ENCODE results near the gene C1orf21. TPM values are rescaled to one million over a fixed set of nuclear protein-coding genes. Genes with fewer than 3 reads are reported as not detected.
A peak's percentile ranks its signal among the peaks of the same experiment; 100 is the strongest.
"Not testable (repeated sequence)": the region's sequence is repeated elsewhere in the genome, so short reads cannot be mapped to it uniquely, and the experiment has no call there.

The C1orf21 gene, protein sequence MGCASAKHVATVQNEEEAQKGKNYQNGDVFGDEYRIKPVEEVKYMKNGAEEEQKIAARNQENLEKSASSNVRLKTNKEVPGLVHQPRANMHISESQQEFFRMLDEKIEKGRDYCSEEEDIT
- total RNA-seq = 1 to 10 TPM; 8.5 to 9.6 TPM

DNA sequence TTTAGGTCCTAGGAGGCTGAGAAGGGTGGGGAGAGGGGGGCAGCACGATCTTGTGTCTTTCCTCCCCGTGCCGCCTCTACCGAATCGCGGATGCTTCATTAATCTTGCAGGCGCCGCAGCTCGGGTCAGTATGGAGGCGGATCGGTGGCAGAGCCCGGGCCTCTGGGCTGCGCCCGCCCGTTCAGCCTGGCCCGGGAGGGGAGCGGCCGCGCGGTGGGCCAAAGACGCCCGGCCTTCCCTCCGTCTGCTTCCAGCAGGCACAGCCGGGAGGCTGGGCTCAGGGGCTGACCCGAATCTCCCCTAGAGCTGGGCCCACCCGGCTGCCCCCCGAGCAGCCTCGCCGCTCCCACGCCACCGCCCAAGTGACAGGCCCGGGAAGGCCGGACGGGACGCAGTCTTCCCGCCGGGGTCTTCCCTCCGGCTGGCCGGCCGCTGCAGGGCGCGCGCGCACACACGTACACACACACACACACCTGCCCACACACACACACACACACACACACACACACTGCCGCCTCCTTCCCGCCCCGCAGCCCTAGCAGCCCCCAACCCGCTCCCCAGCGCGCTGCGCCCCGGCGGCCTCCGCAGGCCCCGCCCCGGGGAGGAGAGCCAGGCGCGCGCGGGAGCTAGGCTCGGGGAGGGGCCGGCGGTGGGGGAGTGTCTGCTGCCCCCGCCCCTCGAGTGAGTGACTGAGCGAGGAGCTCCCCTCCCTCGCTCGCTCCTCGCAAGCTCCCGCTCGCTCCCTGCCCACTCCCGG lies at the start of gene C1orf21:
C1orf21 (plus strand) TSS at position 718 of the 757 bp plus-strand sequence. CDS start 90,481 bp downstream, outside the sequence.
- H3K27me3 Mint-ChIP-seq = peaks cover 72% of the 10 kb centered on the region
- CTCF ChIA-PET = interaction anchor here (0.7 to 1.4 kb wide), 5 partner anchors 8 to 731 kb away, joined by 3 read pairs; no protein-coding TSS in a partner anchor

DNA sequence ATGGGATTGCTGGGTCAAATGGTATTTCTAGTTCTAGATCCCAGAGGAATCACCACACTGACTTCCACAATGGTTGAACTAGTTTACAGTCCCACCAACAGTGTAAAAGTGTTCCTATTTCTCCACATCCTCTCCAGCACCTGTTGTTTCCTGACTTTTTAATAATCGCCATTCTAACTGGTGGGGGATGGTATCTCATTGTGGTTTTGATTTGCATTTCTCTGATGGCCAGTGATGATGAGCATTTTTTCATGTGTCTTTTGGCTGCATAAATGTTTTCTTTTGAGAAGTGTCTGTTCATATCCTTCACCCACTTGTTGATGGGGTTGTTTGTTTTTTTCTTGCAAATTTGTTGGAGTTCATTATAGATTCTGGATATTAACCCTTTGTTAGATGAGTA lies 49.0 kb upstream of the C1orf21 start:
- H3K4me3 Mint-ChIP-seq; ATAC-seq; CTCF ChIA-PET; DNase-seq; H3K4me1 Mint-ChIP-seq; H3K27ac Mint-ChIP-seq; H3K36me3 Mint-ChIP-seq; H3K9me3 Mint-ChIP-seq (ENCODE audit: low read depth): not testable (repeated sequence)
- H3K27me3 Mint-ChIP-seq = peaks cover 12% of the 10 kb centered on the region

More for the DNA sequence above, at the start of gene C1orf21:
- Mint-ChIP-seq H3K36me3 (peaks cover 4% of the 10 kb centered on the region), H3K4me3 (peak within 1 kb of the TSS; percentile 79), H3K9me3 (ENCODE audit: low read depth) (no peaks in the 10 kb centered on the region), H3K27ac (peak within 1 kb of the TSS; percentile 64), H3K4me1 (peaks cover 16% of the 10 kb centered on the region)
- ATAC-seq (peak; percentile 95), DNase-seq (peak; percentile 85)

DNA sequence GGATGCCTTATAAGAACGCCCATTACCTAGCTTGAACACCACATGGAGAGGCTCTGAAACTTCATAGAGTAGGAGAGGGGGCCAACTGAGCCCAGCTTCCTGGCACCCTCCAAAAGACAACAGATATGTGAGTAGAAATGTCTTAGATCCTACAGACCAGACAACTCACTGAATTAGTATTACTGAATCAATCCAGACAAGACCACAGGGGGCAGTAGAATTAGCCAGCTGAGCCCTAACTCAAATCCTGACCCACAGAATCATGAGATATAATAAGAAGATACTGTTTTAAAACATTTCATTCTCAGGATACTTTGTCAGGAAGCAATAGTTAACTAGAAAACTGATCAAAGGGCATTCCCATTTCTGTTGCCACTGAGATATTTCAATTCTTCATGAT lies 45.8 kb upstream of the C1orf21 start:
- Mint-ChIP-seq H3K4me1 (no peaks in the 10 kb centered on the region), H3K4me3 (no peak overlapping the region), H3K36me3 (no peaks in the 10 kb centered on the region), H3K9me3 (ENCODE audit: low read depth) (no peaks in the 10 kb centered on the region), H3K27me3 (peaks cover 5% of the 10 kb centered on the region), H3K27ac (no peak overlapping the region)
- no peak for DNase-seq
- CTCF ChIA-PET = no interaction called here
- ATAC-seq = no peak

DNA sequence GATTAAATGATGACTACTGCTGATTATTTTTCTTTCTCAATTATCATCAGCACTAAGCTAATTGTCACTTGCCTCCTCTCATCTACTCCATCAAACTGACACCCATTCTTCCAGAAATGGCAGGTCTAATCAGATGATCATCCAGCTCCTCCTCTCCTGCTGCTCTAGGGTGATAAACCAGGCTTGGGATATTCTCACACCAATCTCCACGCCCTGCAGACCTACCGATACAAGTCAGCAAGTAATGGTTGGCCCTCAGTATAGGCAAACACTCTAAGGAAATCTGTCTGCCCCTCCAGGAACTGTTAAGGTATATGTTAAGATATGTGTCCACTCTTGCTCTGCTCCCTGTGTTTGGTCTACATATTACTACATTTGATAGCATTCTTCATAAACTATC lies 36.3 kb upstream of the C1orf21 start:
- no peak overlapping the region for H3K27ac Mint-ChIP-seq
- CTCF ChIA-PET = no interaction called here
- peaks cover 22% of the 10 kb centered on the region for H3K27me3 Mint-ChIP-seq
- H3K4me3 Mint-ChIP-seq = no peak overlapping the region
- H3K4me1 Mint-ChIP-seq = no peaks in the 10 kb centered on the region
- DNase-seq (no peak), ATAC-seq (no peak)
- H3K9me3 Mint-ChIP-seq (ENCODE audit: low read depth) = no peaks in the 10 kb centered on the region
- H3K36me3 Mint-ChIP-seq = no peaks in the 10 kb centered on the region

DNA sequence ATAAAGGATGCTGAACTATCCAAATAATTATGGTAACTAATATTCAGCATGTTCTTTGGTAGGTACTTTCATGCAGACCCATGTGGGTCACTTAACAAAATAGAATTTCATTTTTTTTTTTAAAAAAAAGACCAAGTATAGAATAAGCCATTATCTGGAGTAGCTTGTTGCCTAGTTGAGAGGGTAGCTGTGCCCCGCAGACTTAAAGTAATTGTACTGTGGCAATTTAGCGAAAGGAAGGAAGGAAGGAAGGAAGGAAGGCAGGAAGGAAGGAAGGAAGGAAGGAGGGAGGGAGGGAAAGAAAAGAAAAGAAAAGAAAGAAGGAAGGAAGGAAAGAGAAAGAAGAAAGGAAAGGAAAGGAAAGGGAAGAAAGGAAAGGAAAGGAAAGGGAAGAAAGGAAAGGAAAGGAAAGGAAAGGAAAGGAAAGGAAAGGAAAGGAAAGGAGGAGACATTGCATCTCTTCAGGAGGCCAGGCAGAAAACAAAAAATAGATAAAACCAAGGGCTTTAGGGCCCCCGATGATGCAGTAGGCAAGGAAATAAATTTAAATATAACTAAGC lies 35.3 kb upstream of the C1orf21 start:
- ATAC-seq (no peak), DNase-seq (no peak)
- Mint-ChIP-seq H3K4me3 (no peak overlapping the region), H3K4me1 (no peaks in the 10 kb centered on the region), H3K36me3 (no peaks in the 10 kb centered on the region), H3K9me3 (ENCODE audit: low read depth) (no peaks in the 10 kb centered on the region), H3K27me3 (peaks cover 24% of the 10 kb centered on the region), H3K27ac (no peak overlapping the region)
- CTCF ChIA-PET = no interaction called here

DNA sequence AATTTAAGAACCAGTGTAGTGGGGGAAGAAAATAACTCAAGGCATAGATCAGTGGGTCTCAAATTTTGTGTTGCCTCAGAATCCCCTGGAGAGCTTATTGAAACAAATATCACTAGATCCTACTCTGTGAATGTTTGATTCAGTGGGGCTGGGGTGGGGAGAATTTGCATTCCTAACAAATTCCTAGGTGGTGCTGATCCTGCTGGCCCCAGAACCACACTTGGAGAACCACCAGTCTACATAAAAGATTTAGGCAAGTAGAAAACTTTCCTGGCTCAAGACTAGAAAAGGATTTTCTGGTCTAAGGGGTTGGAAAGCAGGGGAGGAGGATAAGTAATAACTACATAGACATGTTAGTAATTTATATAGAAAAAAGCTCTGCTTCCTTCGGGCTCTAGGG lies 34.1 kb upstream of the C1orf21 start:
- no peaks in the 10 kb centered on the region for H3K36me3 Mint-ChIP-seq
- CTCF ChIA-PET = no interaction called here
- H3K9me3 Mint-ChIP-seq (ENCODE audit: low read depth) = no peaks in the 10 kb centered on the region
- ATAC-seq (no peak), DNase-seq (no peak)
- H3K4me1 Mint-ChIP-seq = no peaks in the 10 kb centered on the region
- H3K27me3 Mint-ChIP-seq = peaks cover 19% of the 10 kb centered on the region
- H3K27ac Mint-ChIP-seq = no peak overlapping the region
- no peak overlapping the region for H3K4me3 Mint-ChIP-seq

DNA sequence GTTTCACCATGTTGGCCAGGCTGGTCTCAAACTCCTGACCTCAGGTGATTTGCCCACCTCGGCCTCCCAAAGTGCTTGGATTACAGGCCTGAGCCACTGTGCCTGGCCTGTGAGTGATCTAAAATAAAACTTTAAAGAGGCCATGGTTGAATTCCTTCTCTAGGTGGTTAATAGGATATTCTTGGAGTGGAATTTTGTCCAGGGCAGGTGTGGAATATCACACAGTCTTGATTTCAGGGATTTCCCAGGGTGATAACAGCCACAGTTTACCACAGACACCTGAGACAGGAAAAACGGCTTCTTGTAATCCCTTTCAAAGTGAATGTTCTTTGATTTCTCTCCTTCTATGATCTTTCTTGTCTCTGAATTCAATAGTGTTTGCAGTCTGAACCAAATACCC lies 32.1 kb upstream of the C1orf21 start:
- Mint-ChIP-seq H3K4me3 (no peak overlapping the region), H3K27ac (no peak overlapping the region), H3K4me1 (no peaks in the 10 kb centered on the region), H3K36me3 (no peaks in the 10 kb centered on the region), H3K27me3 (peaks cover 19% of the 10 kb centered on the region), H3K9me3 (ENCODE audit: low read depth) (no peaks in the 10 kb centered on the region)
- no peak for ATAC-seq
- CTCF ChIA-PET = interaction anchor here (0.8 kb wide), 1 partner anchor 27 kb away, joined by 3 read pairs; no protein-coding TSS in a partner anchor
- DNase-seq = no peak

DNA sequence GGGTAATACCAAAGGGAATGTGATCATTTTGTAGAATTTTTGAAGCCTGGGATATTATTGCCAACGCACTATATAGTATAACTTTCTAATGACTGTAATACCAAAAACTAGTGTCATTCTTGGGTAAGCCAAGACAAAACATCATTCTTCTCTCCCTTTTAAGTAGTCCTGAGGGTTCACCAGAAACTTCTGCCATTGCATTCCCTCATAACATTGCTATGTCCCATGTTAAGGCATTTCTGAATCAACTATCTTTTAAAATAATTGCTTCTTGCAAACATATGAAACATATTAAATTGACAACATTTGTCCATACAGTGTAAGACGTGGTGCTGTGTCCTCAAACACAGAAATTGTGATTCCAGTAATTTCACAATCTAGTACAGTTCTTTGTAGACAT lies 29.9 kb upstream of the C1orf21 start:
- CTCF ChIA-PET = no interaction called here
- no peak overlapping the region for H3K27ac Mint-ChIP-seq
- ATAC-seq (no peak), DNase-seq (no peak)
- no peak overlapping the region for H3K4me3 Mint-ChIP-seq
- H3K9me3 Mint-ChIP-seq (ENCODE audit: low read depth) = no peaks in the 10 kb centered on the region
- no peaks in the 10 kb centered on the region for H3K4me1 Mint-ChIP-seq
- H3K36me3 Mint-ChIP-seq = no peaks in the 10 kb centered on the region
- peaks cover 29% of the 10 kb centered on the region for H3K27me3 Mint-ChIP-seq

DNA sequence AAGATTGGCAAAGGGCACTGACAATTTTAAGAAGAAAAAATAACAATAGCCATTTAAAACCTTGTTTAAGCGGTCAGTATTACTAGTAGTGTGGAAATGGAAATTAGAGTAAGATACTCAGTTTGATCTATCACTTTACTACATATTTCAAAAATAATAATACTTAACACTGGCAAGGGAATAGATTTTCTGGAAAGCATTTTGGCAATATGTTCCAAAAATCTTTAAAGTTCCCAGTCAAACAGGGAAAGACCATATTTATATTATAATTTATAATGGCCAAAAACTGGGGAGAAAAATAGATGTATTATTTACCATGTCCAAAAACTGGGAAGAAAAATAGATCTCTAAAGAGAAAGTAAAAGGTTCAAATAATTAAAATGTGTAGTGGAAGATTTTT lies 28.6 kb upstream of the C1orf21 start:
- no peak overlapping the region for H3K4me3 Mint-ChIP-seq
- CTCF ChIA-PET = no interaction called here
- H3K36me3 Mint-ChIP-seq = no peaks in the 10 kb centered on the region
- peaks cover 24% of the 10 kb centered on the region for H3K27me3 Mint-ChIP-seq
- no peaks in the 10 kb centered on the region for H3K9me3 Mint-ChIP-seq (ENCODE audit: low read depth)
- DNase-seq (no peak), ATAC-seq (no peak)
- H3K4me1 Mint-ChIP-seq = no peaks in the 10 kb centered on the region
- no peak overlapping the region for H3K27ac Mint-ChIP-seq

DNA sequence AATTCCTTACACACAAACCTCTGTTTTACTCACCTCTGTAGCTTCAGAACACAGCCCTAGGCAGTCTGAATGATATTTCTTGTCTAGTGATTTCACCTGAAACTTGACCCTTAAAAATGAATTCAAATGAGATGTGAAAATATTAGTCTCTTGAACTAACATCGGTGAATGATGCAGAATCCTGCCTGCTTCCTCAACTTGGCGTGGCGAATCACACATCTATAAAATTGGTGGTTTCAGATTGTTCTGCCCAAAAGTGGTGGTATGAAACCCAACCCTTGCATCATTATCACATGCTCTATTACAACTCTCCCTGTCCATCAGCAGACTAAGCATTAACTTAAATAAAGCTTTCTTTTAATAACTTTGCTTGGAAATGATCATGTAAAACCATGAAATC lies 26.9 kb upstream of the C1orf21 start:
- Mint-ChIP-seq H3K36me3 (no peaks in the 10 kb centered on the region), H3K27me3 (peaks cover 19% of the 10 kb centered on the region), H3K4me3 (no peak overlapping the region), H3K4me1 (no peaks in the 10 kb centered on the region), H3K9me3 (ENCODE audit: low read depth) (no peaks in the 10 kb centered on the region), H3K27ac (no peak overlapping the region)
- CTCF ChIA-PET = no interaction called here
- DNase-seq (no peak), ATAC-seq (no peak)

DNA sequence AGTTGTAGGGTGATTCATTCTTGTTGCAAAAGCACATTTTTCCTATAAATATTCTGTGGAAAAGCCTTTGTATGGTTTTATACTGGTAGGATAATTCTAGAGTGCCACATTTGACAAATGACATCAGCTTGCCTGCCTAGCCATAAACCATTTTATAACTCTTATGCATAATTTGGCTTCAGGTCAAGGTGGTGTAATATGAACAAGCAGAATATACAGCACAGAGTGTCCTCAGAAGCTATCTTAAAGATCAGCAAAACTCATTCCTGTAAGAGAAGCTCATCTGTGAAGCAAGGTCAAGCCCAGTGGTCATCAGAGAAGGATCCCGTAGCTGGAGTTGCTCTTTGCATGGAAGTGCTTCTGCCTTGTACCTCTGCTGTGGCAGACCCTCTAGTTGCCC lies 24.0 kb upstream of the C1orf21 start:
- CTCF ChIA-PET = no interaction called here
- H3K9me3 Mint-ChIP-seq (ENCODE audit: low read depth) = no peaks in the 10 kb centered on the region

DNA sequence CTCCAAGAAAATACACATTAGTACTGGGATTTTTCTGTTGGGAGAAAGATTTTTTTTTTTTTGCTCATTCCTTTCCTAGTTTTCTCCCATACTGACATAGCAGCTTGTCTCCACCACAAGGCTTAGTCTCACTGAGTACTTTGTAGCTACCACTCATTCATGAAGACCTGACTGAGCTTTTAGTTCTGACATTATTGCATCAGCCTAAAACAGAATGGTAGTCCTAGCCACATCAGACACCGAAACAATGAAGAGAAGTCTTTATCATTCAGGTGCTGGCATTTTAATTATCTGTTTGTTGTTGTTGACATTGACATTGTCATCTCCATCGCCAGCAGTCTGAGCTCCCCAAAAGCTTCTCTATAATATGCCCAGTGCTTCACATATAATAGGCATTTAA lies 21.1 kb upstream of the C1orf21 start:
- Mint-ChIP-seq H3K27ac (no peak overlapping the region), H3K9me3 (ENCODE audit: low read depth) (no peaks in the 10 kb centered on the region), H3K4me1 (no peaks in the 10 kb centered on the region), H3K27me3 (peaks cover 7% of the 10 kb centered on the region), H3K4me3 (no peak overlapping the region), H3K36me3 (no peaks in the 10 kb centered on the region)
- CTCF ChIA-PET = no interaction called here
- DNase-seq (no peak), ATAC-seq (no peak)

More for the DNA sequence above, 24.0 kb upstream of the C1orf21 start:
- Mint-ChIP-seq H3K4me3 (no peak overlapping the region), H3K27ac (no peak overlapping the region), H3K4me1 (no peaks in the 10 kb centered on the region), H3K36me3 (no peaks in the 10 kb centered on the region), H3K27me3 (peaks cover 11% of the 10 kb centered on the region)
- ATAC-seq (no peak), DNase-seq (no peak)

DNA sequence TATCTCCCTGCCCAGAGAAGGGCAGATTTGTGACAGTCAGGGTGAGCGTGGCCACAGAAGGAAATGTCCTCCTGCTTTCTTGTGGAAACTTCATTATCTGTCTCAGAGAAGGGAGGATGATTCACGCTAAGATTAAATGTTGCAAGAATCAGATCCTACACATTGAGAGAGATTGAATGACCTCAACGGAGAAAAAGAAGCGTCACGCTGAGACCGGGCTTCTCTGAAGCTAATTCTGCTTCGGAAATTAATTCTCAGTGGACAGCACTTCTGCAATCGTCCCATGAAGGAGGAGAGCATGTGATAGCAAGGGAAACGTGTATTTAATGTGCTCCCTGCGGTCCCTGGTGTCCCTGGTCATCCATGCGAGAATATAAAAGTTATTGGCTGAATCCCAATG lies 19.8 kb upstream of the C1orf21 start:
- Mint-ChIP-seq H3K27ac (no peak overlapping the region), H3K4me3 (no peak overlapping the region), H3K36me3 (no peaks in the 10 kb centered on the region), H3K9me3 (ENCODE audit: low read depth) (no peaks in the 10 kb centered on the region), H3K4me1 (no peaks in the 10 kb centered on the region), H3K27me3 (peaks cover 12% of the 10 kb centered on the region)
- DNase-seq (no peak), ATAC-seq (no peak)
- CTCF ChIA-PET = no interaction called here

DNA sequence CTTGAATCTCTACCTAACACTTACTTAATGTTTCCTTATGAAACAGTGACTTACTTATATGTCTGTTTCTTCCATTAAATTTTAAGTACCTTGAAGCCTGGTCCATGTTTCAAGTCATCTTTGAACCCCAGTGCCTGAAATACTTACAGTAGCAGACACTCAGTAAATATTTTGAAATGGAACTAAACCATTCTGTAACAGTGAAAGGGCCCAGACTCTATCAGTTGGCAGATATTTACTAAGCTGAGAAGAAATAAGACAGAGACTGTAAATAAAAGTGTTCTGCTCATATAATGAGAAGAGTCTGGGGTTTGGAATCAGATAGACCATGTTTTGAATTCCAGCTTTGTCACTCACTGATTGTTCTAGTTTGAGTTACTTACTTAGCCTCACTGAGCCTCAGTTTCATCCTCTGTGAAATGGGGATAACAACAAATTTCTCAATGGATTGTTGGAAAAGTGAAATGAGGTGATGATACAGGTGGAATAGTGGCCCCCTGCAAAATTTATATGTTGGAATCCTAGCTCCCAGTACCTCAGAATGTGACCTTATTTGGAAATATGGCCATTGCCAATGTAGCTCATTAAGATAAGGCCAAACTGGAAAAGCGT lies 19.3 kb upstream of the C1orf21 start:
- Mint-ChIP-seq H3K9me3 (ENCODE audit: low read depth) (no peaks in the 10 kb centered on the region), H3K27ac (no peak overlapping the region)
- CTCF ChIA-PET = no interaction called here

More for the DNA sequence above, 19.3 kb upstream of the C1orf21 start:
- ATAC-seq (no peak), DNase-seq (no peak)
- Mint-ChIP-seq H3K36me3 (no peaks in the 10 kb centered on the region), H3K27me3 (peaks cover 13% of the 10 kb centered on the region), H3K4me3 (no peak overlapping the region), H3K4me1 (no peaks in the 10 kb centered on the region)
